Neural cell (in vitro differentiated cells): ENCODE results near the gene FGF1. TPM values are rescaled to one million over a fixed set of nuclear protein-coding genes. Genes with fewer than 3 reads are reported as not detected.

Source experiments
- H2AFZ ChIP-seq: fragments of 200-600, 300-800 bp; sonication (generic), shearing (Covaris generic); 2 replicates; pipeline ENCODE4 v1.6.0; 2014; ENCODE audit warnings: low read depth, mild to moderate bottlenecking, antibody characterized with exemption, low read length, moderate library complexity
- H3F3A ChIP-seq: fragments of 200-600 bp; shearing (Covaris generic); 2 replicates; pipeline ENCODE4 v1.6.1; 2016; ENCODE audit warnings: mild to moderate bottlenecking, moderate library complexity, mixed read lengths, antibody characterized with exemption, low read length; ENCODE audit not compliant: insufficient read depth, poor library complexity, severe bottlenecking
- H3K27ac ChIP-seq: fragments of 200-600, 300-800 bp; sonication (generic), shearing (Covaris generic); 2 replicates; pipeline ENCODE4 v1.5.1; 2014; ENCODE audit warnings: mild to moderate bottlenecking, low read length, moderate library complexity
- H3K27me3 ChIP-seq: fragments of 300-800, 200-600 bp; sonication (generic), shearing (Covaris generic); 2 replicates; pipeline ENCODE4 v1.6.0; 2014; ENCODE audit warnings: mild to moderate bottlenecking, low read depth, low read length, moderate library complexity; ENCODE audit not compliant: insufficient read depth
- H3K36me3 ChIP-seq: fragments of 300-800, 200-600 bp; sonication (generic), shearing (Covaris generic); 2 replicates; pipeline ENCODE4 v1.5.1; 2014; ENCODE audit warnings: mild to moderate bottlenecking, antibody characterized with exemption, low read length, moderate library complexity; ENCODE audit not compliant: insufficient read depth
- H3K4me2 ChIP-seq: fragments of 300-800, 200-600 bp; sonication (generic), shearing (Covaris generic); 2 replicates; pipeline ENCODE4 v1.6.0; 2014; ENCODE audit warnings: mild to moderate bottlenecking, low read length
- H3K4me3 ChIP-seq: fragments of 300-800, 200-600 bp; sonication (generic), shearing (Covaris generic); 2 replicates; pipeline ENCODE4 v1.5.1; 2014; ENCODE audit warnings: mild to moderate bottlenecking, low read length, moderate library complexity
- H3K79me2 ChIP-seq: fragments of 200-600 bp; shearing (Covaris generic); replicated peaks from 2 replicates; pipeline ENCODE4 v1.6.0; 2014; ENCODE audit warnings: mild to moderate bottlenecking, low read length, moderate library complexity; ENCODE audit not compliant: insufficient read depth
- H3K9ac ChIP-seq: fragments of 300-800, 200-600 bp; sonication (generic), shearing (Covaris generic); 2 replicates; pipeline ENCODE4 v1.6.1; 2016; ENCODE audit warnings: mild to moderate bottlenecking, low read length, mixed read lengths
- H3K9me2 ChIP-seq: fragments of 200-600 bp; shearing (Covaris generic); 2 replicates; pipeline ENCODE4 v1.6.1; 2016; ENCODE audit warnings: mild to moderate bottlenecking, low read length, mixed read lengths; ENCODE audit not compliant: insufficient read depth
- H3K9me3 ChIP-seq: fragments of 200-600, 300-800 bp; sonication (generic), shearing (Covaris generic); 2 replicates; pipeline ENCODE4 v1.6.1; 2016; ENCODE audit warnings: mild to moderate bottlenecking, mixed run types, low read length, moderate library complexity, mixed read lengths
- H4K20me1 ChIP-seq: fragments of 200-600 bp; shearing (Covaris generic); 2 replicates; pipeline ENCODE4 v1.6.1; 2016; ENCODE audit warnings: mild to moderate bottlenecking, mixed run types; ENCODE audit not compliant: insufficient read depth
- CTCF ChIP-seq: fragments of 450-650 bp; IDR thresholded peaks from 2 replicates; pipeline ENCODE4 v1.5.1; 2014; ENCODE audit warnings: antibody characterized with exemption, mild to moderate bottlenecking, moderate library complexity; ENCODE audit not compliant: poor library complexity, severe bottlenecking
- EP300 ChIP-seq: fragments of 450-650 bp; conservative IDR thresholded peaks from 2 replicates; pipeline ENCODE4 v1.6.1; 2014; ENCODE audit warnings: antibody characterized with exemption, mild to moderate bottlenecking, moderate library complexity; ENCODE audit not compliant: poor library complexity, severe bottlenecking
- EZH2 ChIP-seq: fragments of 200-600, 300-800 bp; shearing (Covaris generic), sonication (generic); IDR thresholded peaks from 2 replicates; pipeline ENCODE4 v1.6.1; 2014; ENCODE audit warnings: antibody characterized with exemption, low read length, borderline replicate concordance, mild to moderate bottlenecking; ENCODE audit not compliant: insufficient read depth, poor library complexity, severe bottlenecking
- MXI1 ChIP-seq: fragments of 450-650 bp; conservative IDR thresholded peaks from 2 replicates; pipeline ENCODE4 v1.6.1; 2014; ENCODE audit warnings: antibody characterized with exemption, mild to moderate bottlenecking; ENCODE audit not compliant: poor library complexity, severe bottlenecking
- POLR2AphosphoS5 ChIP-seq: IDR thresholded peaks from 2 replicates; pipeline ENCODE4 v1.6.1; 2012
- RAD21 ChIP-seq: fragments of 450-650 bp; conservative IDR thresholded peaks from 2 replicates; pipeline ENCODE4 v1.6.1; 2014; ENCODE audit warnings: antibody characterized with exemption, mild to moderate bottlenecking, moderate library complexity
- REST ChIP-seq: IDR thresholded peaks from 2 replicates; pipeline ENCODE4 v1.6.1; 2012; ENCODE audit warnings: borderline replicate concordance
- SMC3 ChIP-seq: fragments of 450-650 bp; conservative IDR thresholded peaks from 2 replicates; pipeline ENCODE4 v1.6.1; 2014; ENCODE audit warnings: antibody characterized with exemption, mild to moderate bottlenecking, moderate library complexity; ENCODE audit not compliant: poor library complexity
- TAF1 ChIP-seq: IDR thresholded peaks from 2 replicates; pipeline ENCODE4 v1.6.1; 2012; ENCODE audit warnings: low read depth
- polyA plus RNA-seq: library from polyadenylated mRNA; depleted of rRNA; stranded (reverse); fragments of >200 nt; gene quantifications from 2 replicates; pipeline ENCODE4 v1.2.3, GENCODE V29; 2014

The FGF1 gene
- polyA plus RNA-seq, 1 donor from 2014 or later: not detected

DNA sequence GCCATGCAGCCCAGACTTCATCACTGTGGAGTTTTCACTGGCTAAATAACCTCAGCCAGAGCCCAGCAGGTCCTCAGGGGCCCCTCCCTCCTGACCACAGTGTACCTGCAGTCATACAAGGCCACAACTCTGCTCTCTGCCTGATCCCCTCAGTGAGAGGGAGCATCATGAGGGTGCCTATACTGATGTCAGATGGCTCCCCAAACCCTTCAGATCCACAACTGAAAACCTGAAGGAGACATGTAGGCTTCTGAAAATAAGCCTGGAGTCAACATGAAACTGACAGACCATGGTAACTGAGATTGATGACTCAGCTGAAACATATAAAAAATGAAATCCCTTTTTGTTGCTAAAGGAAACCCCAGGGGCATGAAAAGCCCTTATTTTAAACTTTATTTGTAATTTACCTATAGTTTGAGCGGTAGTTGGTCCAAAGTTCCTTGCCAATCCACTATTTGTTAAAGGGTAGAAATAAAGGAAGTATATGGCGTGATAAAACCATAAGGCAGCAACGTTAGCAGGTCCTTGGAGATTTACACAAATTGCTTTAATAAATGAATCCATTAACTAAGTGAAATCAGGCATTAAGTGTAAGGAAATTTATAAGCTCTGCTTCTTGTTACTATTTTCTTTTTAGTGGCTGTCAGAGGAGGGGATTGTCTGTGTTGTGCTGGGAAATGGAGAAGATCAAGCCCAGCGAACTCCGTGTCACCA lies 68.3 kb downstream of the FGF1 start:
- Histone ChIP-seq H3K27ac (no peak overlapping the region), H3K36me3 (no peaks in the 10 kb centered on the region), H3K4me3 (no peak overlapping the region), H4K20me1 (no peaks in the 10 kb centered on the region), H2AFZ (no peak overlapping the region), H3K9me2 (no peaks in the 10 kb centered on the region), H3K27me3 (no peaks in the 10 kb centered on the region), H3K9me3 (no peaks in the 10 kb centered on the region), H3K79me2 (no peaks in the 10 kb centered on the region), H3K9ac (no peak overlapping the region), H3K4me2 (no peak overlapping the region), H3F3A (no peaks in the 10 kb centered on the region)
- TF ChIP-seq EP300 (no peak), TAF1 (no peak), MXI1 (no peak), POLR2AphosphoS5 (no peak), REST (no peak), SMC3 (no peak), EZH2 (no peak), RAD21 (no peak), CTCF (no peak)

GRCh38 chr5:142615948-142616347 lies 69.9 kb downstream of the FGF1 start:
- H3K9me2 ChIP-seq: no peaks in the 10 kb centered on the region
- H3K9ac ChIP-seq: no peak overlapping the region
- no peaks in the 10 kb centered on the region for H3K27me3 ChIP-seq
- H3K4me2 ChIP-seq: no peak overlapping the region
- H3K79me2 ChIP-seq: no peaks in the 10 kb centered on the region
- TF ChIP-seq EZH2: no peak
- no peak for TF ChIP-seq REST
- no peak for TF ChIP-seq CTCF
- no peak for TF ChIP-seq MXI1
- TF ChIP-seq POLR2AphosphoS5: no peak
- TF ChIP-seq TAF1: no peak
- no peak for TF ChIP-seq SMC3
- TF ChIP-seq RAD21: no peak
- TF ChIP-seq EP300: no peak
- H3K27ac ChIP-seq: no peak overlapping the region
- no peak overlapping the region for H3K4me3 ChIP-seq
- H4K20me1 ChIP-seq: no peaks in the 10 kb centered on the region
- H3K36me3 ChIP-seq: no peaks in the 10 kb centered on the region
- H3K9me3 ChIP-seq: no peaks in the 10 kb centered on the region
- no peak overlapping the region for H2AFZ ChIP-seq
- H3F3A ChIP-seq: no peaks in the 10 kb centered on the region
